Right kidney (tissue), 9 donors: ENCODE measurements around the gene AARS1.
"Not testable (repeated sequence)": the region's sequence is repeated elsewhere in the genome, so short reads cannot be mapped to it uniquely, and the experiment has no call there.

Experiments
- DNase-seq: peaks from one replicate; pipeline ENCODE4 v3.0.0-alpha.2; 2016
- long read RNA-seq, 8 donors: transcript quantifications; one replicate each; lab custom pipeline, GENCODE V29; 2026

The AARS1 gene
- long read RNA-seq, donor 1, transcript AARS-201 (21 exons, 3,477 nt), result major isoform, 11 of 11 reads
- long read RNA-seq, donor 1, partial matches to known transcripts, result 0 of 11 reads
- long read RNA-seq, donor 1, other reads (novel, unspliced or antisense), result 0 of 11 reads
- long read RNA-seq, donor 2, transcript AARS-201 (21 exons, 3,477 nt), result major isoform, 6 of 12 reads
- long read RNA-seq, donor 2, partial matches to known transcripts, result 6 of 12 reads
- long read RNA-seq, donor 2, other reads (novel, unspliced or antisense), result 0 of 12 reads
- long read RNA-seq, donor 3, partial matches to known transcripts, result 0 of 4 reads
- long read RNA-seq, donor 3, other reads (novel, unspliced or antisense), result 0 of 4 reads
- long read RNA-seq, donor 4, transcript AARS-201 (21 exons, 3,477 nt), result major isoform, 12 of 21 reads
- long read RNA-seq, donor 4, partial matches to known transcripts, result 9 of 21 reads
- long read RNA-seq, donor 4, other reads (novel, unspliced or antisense), result 0 of 21 reads
- long read RNA-seq, donor 5, transcript AARS-201 (21 exons, 3,477 nt), result major isoform, 12 of 12 reads
- long read RNA-seq, donor 5, partial matches to known transcripts, result 0 of 12 reads
- long read RNA-seq, donor 5, other reads (novel, unspliced or antisense), result 0 of 12 reads
- long read RNA-seq, donor 6, partial matches to known transcripts, result 21 of 24 reads
- long read RNA-seq, donor 6, other reads (novel, unspliced or antisense), result 0 of 24 reads
- long read RNA-seq, donor 7, result 0 reads
- long read RNA-seq, donor 8, transcript AARS-201 (21 exons, 3,477 nt), result major isoform, 5 of 13 reads
- long read RNA-seq, donor 8, partial matches to known transcripts, result 8 of 13 reads
- long read RNA-seq, donor 8, other reads (novel, unspliced or antisense), result 0 of 13 reads

- peak; percentile 96 for DNase-seq
Measured at GRCh38 chr16:70289229-70290094, at the start of gene AARS1. Gene AARS1 (minus strand): TSS chr16:70289506. CDS start chr16:70282763, 6,743 bp downstream.

GRCh38 chr16:70337814-70338213 lies 48.5 kb upstream of the AARS1 start:
- no peak for DNase-seq

- not testable (repeated sequence) for DNase-seq
Measured at GRCh38 chr16:70332728-70333127, 43.4 kb upstream of the AARS1 start.

GRCh38 chr16:70331588-70332358 lies 42.5 kb upstream of the AARS1 start:
- DNase-seq, result no peak

GRCh38 chr16:70331091-70331490 lies 41.8 kb upstream of the AARS1 start:
- no peak for DNase-seq

GRCh38 chr16:70324998-70325747 lies 35.9 kb upstream of the AARS1 start:
- DNase-seq, result no peak

GRCh38 chr16:70320121-70320520 lies 30.8 kb upstream of the AARS1 start:
- DNase-seq, result no peak

- DNase-seq, result not testable (repeated sequence)
Measured at GRCh38 chr16:70307726-70308125, 18.4 kb upstream of the AARS1 start.

- no peak for DNase-seq
Measured at GRCh38 chr16:70306880-70307279, 17.6 kb upstream of the AARS1 start.

GRCh38 chr16:70304892-70305448 lies 15.7 kb upstream of the AARS1 start:
- no peak for DNase-seq

GRCh38 chr16:70302745-70303144 lies 13.4 kb upstream of the AARS1 start:
- no peak for DNase-seq

- DNase-seq, result no peak
Measured at GRCh38 chr16:70301121-70301520, 11.8 kb upstream of the AARS1 start.

- peak; percentile 79 for DNase-seq
Measured at GRCh38 chr16:70298988-70299938, 10.0 kb upstream of the AARS1 start, which contains the start of gene DDX19B. Gene DDX19B (plus strand): TSS chr16:70299186. CDS start chr16:70299298, 112 bp downstream.

GRCh38 chr16:70295634-70296033 lies 6.3 kb upstream of the AARS1 start:
- DNase-seq, result no peak

GRCh38 chr16:70294385-70295025 lies 5.2 kb upstream of the AARS1 start:
- no peak for DNase-seq

GRCh38 chr16:70292148-70292547 lies 2.8 kb upstream of the AARS1 start:
- not testable (repeated sequence) for DNase-seq

- no peak for DNase-seq
Measured at GRCh38 chr16:70290949-70291519, 1.7 kb upstream of the AARS1 start.
